Loucy (cell line): Measurements from ENCODE around the gene NPB.

Source experiments
- CTCF ChIP-seq: fragments of 200-600 bp; sonication (generic); conservative IDR thresholded peaks from 2 replicates; pipeline ENCODE4 v1.5.1; 2014; ENCODE audit warnings: mild to moderate bottlenecking, antibody characterized with exemption, low read length
- EZH2phosphoT487 ChIP-seq: fragments of 200-600 bp; IDR thresholded peaks from 2 replicates; pipeline ENCODE4 v1.6.1; 2018; ENCODE audit warnings: antibody characterized with exemption, mild to moderate bottlenecking, moderate library complexity, borderline replicate concordance

GRCh38 chr17:81921537-81921862 is 19.5 kb downstream of the NPB start:
- TF ChIP-seq CTCF (no peak), EZH2phosphoT487 (no peak)
